GM12801 (cell line): ENCODE data around the gene NRDE2.

Experiments used
- TF ChIP-seq, protein P1 (sequence below): IDR thresholded peaks from one replicate; pipeline ENCODE4 v1.5.1; 2011; ENCODE audit warnings: control low read depth; ENCODE audit not compliant: insufficient read length; ENCODE audit errors: extremely low read depth

The NRDE2 gene

DNA sequence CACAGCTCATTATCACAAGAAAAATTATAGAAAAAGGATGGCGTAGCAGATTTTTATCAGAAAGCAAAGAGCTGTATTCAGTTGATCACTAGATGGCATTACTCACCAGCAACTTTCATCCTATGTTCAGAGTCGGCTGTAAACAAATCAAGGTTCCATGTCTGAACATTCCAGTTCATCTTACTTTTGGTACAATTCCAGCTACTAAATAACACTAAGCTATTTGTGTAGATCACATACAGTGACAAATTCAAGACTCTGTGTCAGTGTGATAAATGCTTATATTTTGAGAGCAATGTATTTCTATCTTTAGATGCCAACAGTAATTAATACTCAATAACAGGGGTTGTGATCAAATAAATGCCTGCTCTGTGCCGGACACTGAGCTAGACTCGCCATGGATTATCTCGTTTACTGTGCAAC is 30.1 kb downstream of the NRDE2 start:
- TF ChIP-seq, protein P1, sequence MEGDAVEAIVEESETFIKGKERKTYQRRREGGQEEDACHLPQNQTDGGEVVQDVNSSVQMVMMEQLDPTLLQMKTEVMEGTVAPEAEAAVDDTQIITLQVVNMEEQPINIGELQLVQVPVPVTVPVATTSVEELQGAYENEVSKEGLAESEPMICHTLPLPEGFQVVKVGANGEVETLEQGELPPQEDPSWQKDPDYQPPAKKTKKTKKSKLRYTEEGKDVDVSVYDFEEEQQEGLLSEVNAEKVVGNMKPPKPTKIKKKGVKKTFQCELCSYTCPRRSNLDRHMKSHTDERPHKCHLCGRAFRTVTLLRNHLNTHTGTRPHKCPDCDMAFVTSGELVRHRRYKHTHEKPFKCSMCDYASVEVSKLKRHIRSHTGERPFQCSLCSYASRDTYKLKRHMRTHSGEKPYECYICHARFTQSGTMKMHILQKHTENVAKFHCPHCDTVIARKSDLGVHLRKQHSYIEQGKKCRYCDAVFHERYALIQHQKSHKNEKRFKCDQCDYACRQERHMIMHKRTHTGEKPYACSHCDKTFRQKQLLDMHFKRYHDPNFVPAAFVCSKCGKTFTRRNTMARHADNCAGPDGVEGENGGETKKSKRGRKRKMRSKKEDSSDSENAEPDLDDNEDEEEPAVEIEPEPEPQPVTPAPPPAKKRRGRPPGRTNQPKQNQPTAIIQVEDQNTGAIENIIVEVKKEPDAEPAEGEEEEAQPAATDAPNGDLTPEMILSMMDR, result no peak

DNA sequence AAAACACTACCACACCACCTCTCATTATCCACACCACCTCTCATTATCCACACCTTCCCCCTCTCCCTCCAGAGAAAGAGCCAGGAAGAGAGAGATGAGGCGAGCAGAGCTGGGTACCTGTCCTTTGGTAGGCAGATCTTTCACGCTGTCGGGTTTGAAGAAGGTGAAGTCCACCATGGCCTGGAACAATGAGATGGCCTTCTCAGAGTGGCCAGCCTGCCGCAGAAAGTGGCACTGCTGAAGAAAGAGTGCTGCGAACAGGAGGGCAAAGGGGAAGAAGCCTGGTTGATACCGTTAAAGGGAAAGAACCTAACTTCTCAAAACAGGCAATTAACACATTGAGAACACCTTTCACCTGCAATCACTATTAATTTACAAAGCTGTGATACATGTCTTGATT is 30.6 kb downstream of the NRDE2 start:
- TF ChIP-seq, protein P1, result no peak

GRCh38 chr14:90300611-90301047 is 31.1 kb downstream of the NRDE2 start:
- TF ChIP-seq, protein P1, result no peak

- TF ChIP-seq, protein P1, result no peak
These were observed 32.3 kb downstream of the NRDE2 start for GRCh38 chr14:90299408-90299807.

GRCh38 chr14:90297876-90298629 is 33.7 kb downstream of the NRDE2 start:
- TF ChIP-seq, protein P1, result no peak

- TF ChIP-seq, protein P1, result no peak
These were observed 35.1 kb downstream of the NRDE2 start for GRCh38 chr14:90296641-90297040.

GRCh38 chr14:90295870-90296516 is 35.7 kb downstream of the NRDE2 start:
- TF ChIP-seq, protein P1, result no peak
